Forelimb muscle (tissue), 1 donor: Measurements from ENCODE around the gene COL5A1. TPM values are rescaled to one million over a fixed set of nuclear protein-coding genes. Genes with fewer than 3 reads are reported as not detected.

Experiments used
- DNase-seq: peaks from one replicate; pipeline ENCODE4 v3.0.0-alpha.2; 2013; ENCODE audit warnings: low read depth
- polyA plus RNA-seq: library from polyadenylated mRNA; unstranded; fragments of 120-200 nt; gene quantifications from one replicate; pipeline ENCODE4 v1.2.1, GENCODE V29; 2013; ENCODE audit not compliant: insufficient read length

The COL5A1 gene
- polyA plus RNA-seq, 1 donor = 425 TPM

DNA sequence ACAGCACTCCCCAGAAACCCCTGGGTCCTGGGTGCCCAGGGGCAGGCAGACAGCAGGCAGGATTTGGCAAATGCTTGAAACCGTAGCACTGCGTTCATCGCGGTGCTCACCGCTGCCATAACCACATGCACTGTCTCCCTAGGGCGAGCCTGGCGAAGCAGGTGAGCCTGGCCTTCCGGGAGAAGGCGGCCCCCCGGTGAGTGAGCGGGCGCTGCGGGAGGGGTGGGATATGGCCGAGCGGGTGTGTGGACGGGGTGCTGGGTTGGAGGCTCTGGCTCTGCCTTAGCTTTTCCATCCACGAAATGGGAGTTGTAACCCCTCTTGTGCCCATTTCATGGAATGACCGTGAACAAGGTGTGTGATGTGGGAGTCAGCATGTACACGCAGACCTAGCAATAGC, 172.2 kb downstream of the COL5A1 start:
- no peak for DNase-seq

DNA sequence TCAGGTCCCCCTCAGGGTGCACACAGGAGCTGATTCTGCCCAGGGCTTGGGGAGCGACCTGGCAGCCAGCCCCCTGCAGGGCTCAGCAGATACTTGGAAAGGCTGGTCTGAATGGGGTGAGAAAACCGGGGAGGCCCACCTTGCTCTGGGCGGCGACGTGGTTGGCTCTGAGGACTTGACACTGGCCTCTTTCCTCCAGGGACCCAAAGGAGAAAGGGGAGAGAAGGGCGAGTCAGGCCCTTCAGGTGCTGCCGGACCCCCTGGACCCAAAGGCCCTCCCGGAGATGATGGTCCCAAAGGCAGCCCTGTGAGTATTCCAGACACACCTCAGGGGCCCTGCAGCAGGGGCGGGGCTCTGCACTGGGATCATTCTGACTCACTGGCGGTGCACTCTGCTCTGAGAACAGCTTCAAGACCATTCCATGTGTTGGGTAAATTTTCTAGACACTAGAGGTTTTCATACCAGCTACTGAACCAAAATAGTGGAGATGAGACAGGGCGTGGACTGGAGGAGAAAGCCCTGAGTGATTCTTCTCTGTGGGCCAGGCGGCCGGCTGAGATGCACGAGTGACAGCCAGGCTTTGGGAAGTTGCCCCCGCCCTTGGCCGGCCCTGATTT, 173.1 kb downstream of the COL5A1 start:
- no peak for DNase-seq

DNA sequence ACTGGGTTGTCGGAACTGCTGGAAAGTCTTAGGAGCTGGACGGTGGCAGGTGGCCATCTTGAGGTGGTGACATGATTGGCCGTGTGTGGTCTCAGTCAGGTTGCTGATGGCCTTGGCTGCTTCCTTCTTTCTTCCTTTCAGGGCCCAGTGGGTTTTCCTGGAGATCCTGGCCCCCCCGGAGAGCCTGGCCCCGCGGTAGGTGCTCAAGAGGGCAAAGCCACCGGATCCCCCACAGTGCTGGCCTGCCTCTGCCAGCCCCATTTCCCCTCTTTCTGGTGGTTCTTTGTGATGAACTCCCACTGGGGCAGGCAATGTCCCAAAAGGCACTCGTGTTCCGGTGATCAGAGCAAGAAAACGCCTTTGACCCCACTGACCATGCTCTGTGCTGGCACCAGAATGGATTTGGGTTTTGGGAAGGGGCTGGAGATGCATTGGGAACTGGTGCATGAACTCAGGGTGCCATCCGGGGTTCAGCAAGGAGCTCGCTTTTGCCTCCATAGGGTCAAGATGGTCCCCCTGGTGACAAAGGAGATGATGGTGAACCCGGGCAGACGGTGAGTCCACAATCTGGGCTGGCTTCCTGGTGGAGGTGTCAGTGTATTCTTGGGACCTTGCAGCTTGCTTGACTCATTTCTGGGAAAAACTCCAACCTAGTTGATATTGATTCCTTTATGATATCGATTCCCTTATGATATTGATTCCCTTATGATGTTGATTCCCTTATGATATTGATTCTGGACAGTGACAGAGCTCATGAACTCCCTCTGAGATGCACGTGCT, 174.0 kb downstream of the COL5A1 start:
- no peak for DNase-seq

DNA sequence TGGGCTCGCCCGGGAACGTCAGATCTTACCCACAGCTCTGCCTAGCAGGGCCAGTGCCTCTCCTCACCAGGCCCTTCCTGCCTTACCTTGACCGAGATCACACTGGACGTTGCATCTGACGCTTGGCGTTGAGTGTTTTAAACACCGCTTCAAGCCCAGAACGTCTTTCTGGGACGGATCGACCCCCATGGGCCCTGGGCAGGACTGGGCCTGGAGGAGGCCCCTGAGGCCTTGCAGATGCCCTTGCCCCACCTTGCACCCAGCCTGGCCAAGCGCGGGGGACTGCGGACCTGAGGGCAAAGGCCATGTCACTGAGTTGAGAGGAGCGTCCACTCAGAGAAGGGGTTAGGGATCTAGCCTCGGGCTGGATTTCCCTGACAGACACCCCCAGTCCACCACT, 174.7 kb downstream of the COL5A1 start:
- DNase-seq = no peak

DNA sequence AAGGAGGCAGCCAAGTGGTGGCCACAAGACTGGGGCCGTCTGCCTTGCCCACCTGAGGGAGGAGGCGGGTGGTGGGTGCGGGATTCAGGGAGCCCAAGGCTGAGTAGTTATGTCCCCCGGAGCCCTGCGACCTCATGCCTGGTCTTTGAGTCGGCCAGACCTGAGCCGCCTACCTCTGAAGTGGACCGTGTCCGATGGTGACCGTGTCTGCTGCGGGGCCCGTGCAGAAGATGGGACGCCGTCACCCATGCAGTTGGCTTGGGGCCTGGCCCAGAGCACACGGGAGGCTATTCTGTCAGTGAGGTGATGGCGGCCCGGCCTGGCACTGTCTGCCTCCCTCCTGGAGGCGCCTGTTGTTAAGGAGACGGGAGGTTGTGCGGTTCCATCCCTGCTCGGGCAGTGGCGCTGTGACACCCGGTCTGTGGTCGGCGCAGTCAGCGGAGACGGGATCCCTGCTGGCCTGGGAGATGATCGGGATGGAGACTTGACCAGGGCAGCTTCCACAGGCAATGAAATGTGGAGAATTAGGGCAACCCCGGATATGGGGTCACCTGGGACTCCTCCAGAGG, 176.5 kb downstream of the COL5A1 start:
- DNase-seq = no peak

DNA sequence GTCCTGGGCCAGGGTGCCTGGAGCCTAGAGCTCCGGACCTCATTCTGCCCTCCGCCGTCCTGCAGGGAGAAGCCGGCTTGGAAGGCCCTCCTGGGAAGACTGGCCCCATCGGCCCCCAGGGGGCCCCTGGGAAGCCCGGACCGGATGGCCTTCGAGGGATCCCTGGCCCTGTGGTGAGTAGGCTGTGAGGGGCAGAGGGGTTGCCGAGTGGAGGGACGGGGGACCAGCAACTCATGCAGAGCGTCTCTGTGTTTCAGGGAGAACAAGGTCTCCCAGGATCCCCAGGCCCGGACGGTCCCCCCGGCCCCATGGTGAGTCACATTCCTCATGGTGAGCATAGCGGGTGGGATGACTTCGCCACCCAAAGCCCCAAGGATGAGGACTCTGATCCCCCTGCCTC, 177.0 kb downstream of the COL5A1 start:
- no peak for DNase-seq

DNA sequence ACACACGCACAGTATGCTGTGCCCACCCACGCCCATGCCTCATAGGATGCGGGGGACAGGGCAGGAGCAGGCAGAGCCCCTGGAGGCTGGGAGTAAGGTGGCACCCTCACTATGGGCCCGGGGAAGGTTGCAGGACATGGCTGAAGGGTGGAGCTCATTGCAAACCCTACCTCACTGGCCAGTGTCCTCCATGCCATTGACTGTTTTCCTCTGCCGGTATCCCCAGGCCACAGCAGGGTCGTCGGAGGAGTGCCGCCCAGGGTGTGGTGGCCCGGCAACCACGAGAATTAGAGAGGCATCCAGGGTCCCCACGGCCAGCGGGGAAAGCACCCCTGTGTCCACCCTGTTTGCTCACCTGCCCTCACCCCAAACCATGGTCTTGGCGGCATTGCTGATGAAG, 179.3 kb downstream of the COL5A1 start:
- no peak for DNase-seq

DNA sequence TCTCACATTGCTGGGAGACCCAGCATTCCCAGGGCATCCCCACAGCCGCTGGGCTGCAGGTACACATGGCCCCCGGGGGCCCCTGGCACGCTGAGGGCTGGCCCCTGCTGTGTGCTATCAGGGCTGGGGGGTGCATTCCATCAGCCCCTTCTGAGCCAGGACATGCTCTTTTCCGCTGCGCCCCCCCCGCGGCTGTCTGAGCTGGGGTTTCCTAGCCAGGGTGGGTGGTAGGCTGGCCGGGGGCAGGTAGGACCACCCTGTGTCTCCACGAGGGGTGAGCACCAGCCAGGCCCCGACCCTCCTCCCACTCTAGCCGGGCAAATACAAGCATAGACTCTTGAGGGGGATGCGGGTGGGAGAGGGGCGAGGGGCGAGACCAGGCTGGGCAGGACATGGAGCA, 180.9 kb downstream of the COL5A1 start:
- DNase-seq = no peak

DNA sequence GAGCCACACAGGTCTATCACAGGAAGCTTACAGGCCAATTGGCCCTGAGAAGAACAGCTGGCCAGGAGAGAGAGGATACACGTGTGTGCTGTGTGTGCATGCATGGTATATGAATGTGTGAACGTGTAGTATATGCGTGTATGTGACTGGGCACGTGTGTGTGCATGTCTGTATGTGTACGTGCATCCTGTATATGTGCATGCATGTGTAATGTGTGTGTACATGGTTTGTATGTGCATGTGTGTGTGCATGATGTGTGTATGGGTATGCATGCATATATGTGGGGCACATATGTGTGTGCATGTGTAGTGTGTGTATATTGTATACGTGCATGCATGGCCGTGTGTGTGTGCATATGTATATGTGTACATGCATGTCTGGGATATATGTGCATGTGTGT, 182.0 kb downstream of the COL5A1 start:
- no peak for DNase-seq

DNA sequence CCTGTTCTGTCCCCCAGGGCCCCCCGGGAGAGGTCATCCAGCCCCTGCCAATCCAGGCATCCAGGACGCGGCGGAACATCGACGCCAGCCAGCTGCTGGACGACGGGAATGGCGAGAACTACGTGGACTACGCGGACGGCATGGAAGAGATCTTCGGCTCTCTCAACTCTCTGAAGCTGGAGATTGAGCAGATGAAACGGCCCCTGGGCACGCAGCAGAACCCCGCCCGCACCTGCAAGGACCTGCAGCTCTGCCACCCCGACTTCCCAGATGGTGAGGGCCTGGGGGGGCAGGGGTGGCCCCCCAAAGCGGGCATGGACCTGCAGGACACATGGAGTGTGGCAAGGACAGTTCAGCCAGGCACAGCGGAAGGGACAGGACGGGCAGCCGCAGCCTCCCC, 183.0 kb downstream of the COL5A1 start:
- DNase-seq = no peak

DNA sequence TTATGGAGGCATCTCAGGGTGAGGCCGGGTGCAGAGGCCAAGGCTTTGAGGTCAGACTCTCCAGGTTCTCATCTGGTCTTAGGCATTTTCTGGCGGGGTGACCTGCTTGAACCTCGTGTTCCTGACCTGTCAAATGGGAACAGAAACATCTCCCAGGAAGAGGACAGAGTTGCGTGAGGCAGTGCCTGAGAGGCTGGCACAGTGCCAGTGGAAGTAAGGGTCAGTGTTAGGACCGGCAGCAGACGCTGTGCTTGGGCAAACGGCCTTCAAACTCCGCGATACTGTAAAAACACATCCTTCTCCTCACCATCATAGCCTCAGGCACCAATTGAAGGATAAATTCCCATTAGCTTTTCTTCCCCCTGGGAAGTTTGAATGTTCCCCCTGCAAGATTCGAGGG, 183.4 kb downstream of the COL5A1 start:
- no peak for DNase-seq

DNA sequence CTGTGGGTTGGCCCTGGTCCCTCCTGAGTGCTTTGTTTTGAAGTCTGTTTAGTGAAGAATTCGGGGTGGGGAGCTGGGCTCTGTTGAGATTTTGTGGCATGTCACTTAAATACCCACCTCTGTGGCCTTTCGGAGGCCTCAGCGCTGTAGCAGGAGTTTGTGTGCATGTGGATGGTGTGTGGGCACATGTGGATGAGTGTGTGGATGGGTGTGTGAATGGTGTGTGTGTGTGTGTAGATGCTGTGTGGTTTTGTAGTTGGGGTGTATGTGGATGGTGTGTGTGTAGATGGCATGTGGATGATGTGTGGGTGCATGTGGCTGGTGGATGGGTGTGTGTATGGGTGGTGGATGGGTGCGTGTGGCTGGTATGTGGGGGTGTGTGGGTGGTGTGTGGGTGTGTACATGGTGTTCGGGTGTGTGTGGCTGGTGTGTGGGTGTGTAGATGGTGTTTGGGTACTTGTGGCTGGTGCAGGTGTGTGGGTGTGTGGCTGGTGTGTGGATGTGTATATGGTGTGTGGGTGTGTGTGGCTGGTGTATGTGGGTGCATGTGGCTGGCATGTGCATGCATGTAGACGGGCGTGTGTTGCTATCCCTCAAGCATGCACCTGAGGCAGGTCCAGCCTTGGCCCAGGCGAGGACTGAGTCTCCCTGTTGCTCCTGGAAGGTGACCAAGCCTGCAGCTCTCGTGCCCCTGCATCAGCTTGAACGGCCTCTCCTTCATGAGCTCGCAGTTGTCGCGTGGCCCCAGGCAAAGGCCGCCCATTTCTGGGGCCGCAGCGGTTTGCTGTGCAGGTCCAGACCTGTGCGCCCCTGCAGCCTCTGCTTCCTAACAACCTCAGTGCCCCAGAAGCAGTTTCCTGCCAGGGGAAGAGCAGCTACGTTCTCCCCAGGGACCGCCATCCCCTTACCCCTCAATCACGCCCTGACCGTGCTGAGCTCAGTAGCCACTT, 185.0 kb downstream of the COL5A1 start:
- DNase-seq = no peak

DNA sequence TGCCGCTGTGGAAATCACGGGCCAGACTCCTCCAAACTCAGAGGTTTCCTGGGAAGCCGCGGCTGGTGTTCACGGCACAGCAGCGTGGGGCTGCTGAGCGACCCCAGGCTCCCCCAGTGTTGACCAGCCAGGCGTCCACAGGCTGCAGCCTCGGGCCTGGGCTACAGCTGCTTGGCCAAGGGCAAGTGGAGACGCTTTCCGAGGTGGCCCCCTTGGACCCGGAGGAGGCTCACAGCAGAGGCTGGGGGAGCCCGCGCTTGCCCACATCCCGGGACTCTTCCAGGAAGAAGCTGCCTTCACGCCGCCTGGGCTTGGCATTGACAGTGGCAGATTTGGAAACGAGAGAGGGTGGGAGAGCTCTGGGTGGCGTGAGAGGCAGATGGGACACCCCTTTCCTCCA, 186.0 kb downstream of the COL5A1 start:
- no peak for DNase-seq

DNA sequence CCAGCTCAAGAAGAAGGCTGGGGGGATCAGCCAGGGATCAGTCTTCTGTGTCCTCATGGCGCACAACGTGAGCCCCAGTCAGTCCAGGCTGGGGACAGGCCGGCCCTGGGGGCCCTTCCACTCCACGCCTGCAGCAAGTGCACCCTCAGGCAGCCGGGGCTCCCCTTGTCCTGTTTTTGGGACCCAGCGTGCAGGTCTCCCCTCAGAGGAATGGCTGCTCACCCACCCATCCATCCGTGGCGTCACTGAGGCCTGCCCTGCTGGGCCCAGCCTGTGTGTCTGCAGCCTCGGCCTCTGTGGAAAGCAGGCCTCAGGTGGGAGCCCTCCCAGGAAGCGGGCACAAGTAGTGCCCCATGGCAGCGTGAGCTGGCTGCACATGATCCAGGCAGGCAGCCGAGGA, 186.4 kb downstream of the COL5A1 start:
- DNase-seq = no peak

DNA sequence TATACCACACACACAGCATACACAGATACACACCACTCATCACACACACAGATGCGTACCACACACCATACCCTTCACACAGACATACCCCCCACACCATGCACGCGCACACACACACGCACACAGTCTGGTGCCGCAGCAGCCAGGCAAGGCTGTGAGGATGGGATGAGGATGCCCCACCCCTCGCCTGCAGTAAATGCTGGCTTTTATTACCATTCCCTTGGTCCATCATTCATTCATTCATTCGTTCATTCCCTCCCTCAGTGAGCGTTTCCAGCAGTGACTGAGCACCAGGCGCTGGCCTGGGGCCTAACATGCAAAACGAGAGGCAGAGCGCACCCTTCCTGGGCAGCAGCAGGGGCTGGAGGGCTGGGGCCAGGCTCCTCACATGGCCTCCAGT, 187.3 kb downstream of the COL5A1 start:
- no peak for DNase-seq

DNA sequence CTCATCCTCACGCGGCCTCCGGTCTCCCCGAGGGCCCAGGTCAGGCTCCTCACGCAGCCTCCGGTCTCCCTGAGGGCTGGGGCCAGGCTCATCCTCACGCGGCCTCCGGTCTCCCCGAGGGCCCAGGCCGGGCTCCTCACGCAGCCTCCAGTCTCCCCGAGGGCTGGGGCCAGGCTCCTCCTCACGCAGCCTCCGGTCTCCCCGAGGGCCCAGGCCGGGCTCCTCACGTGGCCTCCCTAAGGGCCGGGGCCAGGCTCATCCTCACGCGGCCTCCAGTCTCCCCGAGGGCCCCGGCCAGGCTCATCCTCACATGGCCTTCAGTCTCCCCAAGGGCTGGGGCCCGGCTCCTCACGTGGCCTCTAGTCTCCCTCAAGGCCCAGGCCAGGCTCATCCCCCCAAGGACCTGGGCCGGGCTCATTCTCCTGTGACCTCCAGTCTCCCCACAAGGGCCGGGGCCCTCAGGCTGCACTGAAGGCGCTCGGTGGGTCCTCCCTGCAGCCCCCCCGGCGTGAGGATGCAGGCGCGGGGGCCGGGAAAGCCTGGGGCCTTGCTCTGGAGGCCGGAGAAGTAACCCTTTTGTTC, 187.8 kb downstream of the COL5A1 start:
- no peak for DNase-seq

DNA sequence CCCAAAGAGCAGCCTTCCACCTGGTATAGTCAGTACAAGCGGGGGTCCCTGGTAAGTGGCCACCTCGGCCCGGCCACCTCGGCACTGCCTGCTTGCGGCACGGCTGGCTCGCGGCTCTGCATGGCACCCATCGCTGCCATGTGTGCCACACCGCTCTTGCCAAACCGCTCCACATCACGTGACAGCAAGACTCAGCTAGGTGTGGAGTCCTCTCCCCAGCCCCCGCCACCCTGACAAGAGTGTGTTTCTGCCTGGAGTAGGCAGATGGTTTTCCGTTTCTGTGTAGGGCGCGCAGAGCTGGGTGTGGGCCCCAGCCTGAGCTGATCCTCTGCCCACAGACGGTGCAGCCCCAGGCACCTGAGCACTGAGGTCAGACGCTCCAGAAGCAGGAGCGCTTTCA, 188.5 kb downstream of the COL5A1 start:
- no peak for DNase-seq

DNA sequence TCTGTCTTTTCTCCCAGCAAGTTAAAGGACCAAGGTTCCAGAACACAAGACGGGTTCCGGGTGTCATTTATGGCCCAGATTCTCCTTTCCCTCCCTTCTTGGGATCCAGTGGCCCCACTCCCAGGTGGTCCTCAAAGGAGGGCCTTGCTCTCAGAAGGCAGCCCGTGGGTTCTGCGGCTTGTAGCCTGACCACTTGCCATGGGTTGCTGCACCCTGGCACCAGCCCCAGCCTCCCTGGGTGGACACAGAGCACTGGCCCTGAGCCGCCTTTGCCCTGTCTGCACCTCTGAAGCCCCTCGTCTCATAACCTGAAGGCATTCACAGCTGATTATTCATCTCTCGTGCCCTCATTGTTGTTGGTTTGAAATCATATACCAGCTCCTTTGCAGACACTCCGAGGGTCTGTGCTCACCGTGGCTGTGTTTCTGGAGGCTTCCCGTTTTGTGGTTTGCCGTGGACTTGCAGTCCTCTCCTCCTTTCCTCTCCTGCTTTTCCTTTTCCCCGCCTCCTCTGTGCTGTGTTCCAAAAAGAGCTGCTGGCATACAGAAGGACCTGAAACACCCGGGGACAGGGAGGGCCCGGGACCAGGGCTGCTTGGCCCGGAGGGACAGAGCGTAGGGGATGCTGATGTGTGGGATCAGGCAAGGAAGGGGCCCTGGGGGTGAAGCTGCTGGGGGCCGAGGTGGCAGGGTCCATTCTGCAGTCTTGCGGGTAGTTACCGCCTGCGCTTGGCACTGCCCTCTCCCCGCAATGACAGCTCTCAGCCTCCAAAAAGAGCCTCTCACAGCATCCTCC, 189.5 kb downstream of the COL5A1 start:
- DNase-seq = no peak

DNA sequence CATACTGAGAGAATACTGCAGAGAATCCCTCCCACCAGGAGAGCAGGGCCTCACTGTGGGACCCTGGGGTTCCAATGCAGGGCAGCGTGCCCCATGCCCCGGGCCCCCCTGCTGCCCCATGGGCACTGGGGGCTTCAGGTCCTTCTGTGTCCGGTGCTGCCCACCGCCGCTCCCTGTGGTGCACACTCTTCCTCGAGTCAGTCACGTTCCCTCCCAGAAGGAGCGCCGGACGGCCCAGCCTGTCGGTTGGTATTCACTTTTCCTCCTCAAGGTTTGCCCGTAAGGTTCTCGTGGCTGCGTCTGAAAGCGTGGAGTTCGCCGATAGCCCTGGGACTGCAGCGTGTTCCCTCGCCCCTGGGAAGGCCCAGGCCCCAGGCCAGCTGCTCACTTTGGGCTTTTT, 190.9 kb downstream of the COL5A1 start:
- no peak for DNase-seq

DNA sequence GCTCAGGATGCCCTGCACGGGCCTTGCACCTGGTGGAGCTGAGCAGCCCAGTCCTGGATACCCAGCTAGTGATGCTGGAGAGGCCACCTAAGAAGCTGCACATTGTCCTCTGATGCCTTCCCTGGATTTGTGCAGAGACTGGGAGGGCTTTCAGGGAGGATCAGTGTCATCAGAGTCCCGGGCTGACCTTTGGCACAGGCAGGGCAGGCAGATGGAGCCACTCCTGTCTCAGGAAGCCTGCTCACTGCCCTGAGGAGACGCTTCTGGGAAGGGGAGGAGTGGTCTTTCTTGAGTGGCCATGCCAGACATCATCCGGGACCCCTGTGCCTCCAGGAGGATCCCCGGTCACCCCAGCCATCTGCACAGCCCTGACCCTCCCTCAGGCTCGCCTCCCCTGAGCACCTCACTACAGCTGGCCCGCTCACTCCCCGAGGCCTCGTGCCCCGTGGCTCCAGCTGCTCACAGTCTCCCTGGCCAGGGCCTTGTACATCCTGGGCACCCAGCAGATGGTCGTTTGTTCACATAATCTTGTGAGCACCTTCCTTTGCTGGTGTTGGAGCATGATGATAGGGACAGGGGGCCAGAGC, 191.8 kb downstream of the COL5A1 start:
- no peak for DNase-seq
